Endodermal cell (in vitro differentiated cells): Measurements from ENCODE around the gene EIF3L. TPM values are rescaled to one million over a fixed set of nuclear protein-coding genes. Genes with fewer than 3 reads are reported as not detected.
A peak's percentile ranks its signal among the peaks of the same experiment; 100 is the strongest.

ENCODE experiments used
- DNase-seq: peaks from one replicate; pipeline ENCODE4 v3.0.0-alpha.2; 2017
- H3K27ac ChIP-seq: 2 replicates; pipeline ENCODE4 v1.5.1; 2013; ENCODE audit warnings: mild to moderate bottlenecking, low read depth, low read length, moderate library complexity
- H3K27me3 ChIP-seq: 2 replicates; pipeline ENCODE4 v1.6.1; 2013; ENCODE audit warnings: mild to moderate bottlenecking, low read length, moderate library complexity; ENCODE audit not compliant: insufficient read depth, control insufficient read depth, poor library complexity, severe bottlenecking
- H3K36me3 ChIP-seq: 2 replicates; pipeline ENCODE4 v1.7.0; 2013; ENCODE audit warnings: mild to moderate bottlenecking, low read length, moderate library complexity; ENCODE audit not compliant: control insufficient read depth, insufficient read depth
- H3K4me1 ChIP-seq: one replicate; pipeline ENCODE4 v1.7.0; 2013; ENCODE audit warnings: low read length; ENCODE audit not compliant: control insufficient read depth, insufficient read depth
- H3K4me3 ChIP-seq: 2 replicates; pipeline ENCODE4 v1.5.1; 2013; ENCODE audit warnings: mild to moderate bottlenecking, low read length, moderate library complexity
- H3K9ac ChIP-seq: 2 replicates; pipeline ENCODE4 v1.6.1; 2013; ENCODE audit warnings: mild to moderate bottlenecking, low read length, moderate library complexity; ENCODE audit not compliant: poor library complexity, severe bottlenecking; ENCODE audit errors: extremely low read depth
- H3K9me3 ChIP-seq: 2 replicates; pipeline ENCODE4 v1.6.1; 2013; ENCODE audit warnings: mild to moderate bottlenecking, low read length, moderate library complexity; ENCODE audit not compliant: control insufficient read depth
- H3K27ac Mint-ChIP-seq: 2 replicates; pipeline ENCODE4 v1.8.0; 2020; ENCODE audit warnings: mixed read lengths
- H3K27me3 Mint-ChIP-seq: 2 replicates; pipeline ENCODE4 v1.8.0; 2021; ENCODE audit warnings: mild to moderate bottlenecking, mixed read lengths; ENCODE audit not compliant: insufficient read depth
- H3K36me3 Mint-ChIP-seq: 2 replicates; pipeline ENCODE4 v1.8.0; 2020; ENCODE audit warnings: low read depth, mixed read lengths
- H3K4me1 Mint-ChIP-seq: 2 replicates; pipeline ENCODE4 v1.8.0; 2020; ENCODE audit warnings: mixed read lengths
- H3K4me3 Mint-ChIP-seq: 2 replicates; pipeline ENCODE4 v1.8.0; 2020; ENCODE audit warnings: mild to moderate bottlenecking, moderate library complexity, mixed read lengths
- H3K9me3 Mint-ChIP-seq: 2 replicates; pipeline ENCODE4 v1.8.0; 2020; ENCODE audit warnings: mild to moderate bottlenecking, mixed read lengths
- CTCF ChIP-seq: fragments of 200-600 bp; sonication (generic); conservative IDR thresholded peaks from 2 replicates; pipeline ENCODE4 v1.5.0; 2021; ENCODE audit warnings: antibody characterized with exemption, mild to moderate bottlenecking
- WGBS, 2 experiments: methylation state at CpG; one replicate each; pipeline versions ENCODE4 v1.1.5 to v1.1.7; 2013; ENCODE audit warnings: missing lambda C conversion rate in 2 of 2, mixed read lengths in 1 of 2; ENCODE audit not compliant: insufficient coverage in 1 of 2, insufficient read length in 1 of 2; 5-methylcytosine and 5-hydroxymethylcytosine counted together
- total RNA-seq, 2 donors: library from RNA; stranded (reverse); fragmentation: NEBNext Ultra II Directional in 1 of 2; extraction: Animal tissue kit (Norgen Biotek cat#: 25700) in 1 of 2; gene quantifications; 2 replicates in 1 of 2; 3 replicates in 1 of 2; pipeline ENCODE4 v1.2.1, GENCODE V29; 2021

EIF3L gene
- total RNA-seq, 2 donors from 2014 or later = 469 to 541 TPM

DNA sequence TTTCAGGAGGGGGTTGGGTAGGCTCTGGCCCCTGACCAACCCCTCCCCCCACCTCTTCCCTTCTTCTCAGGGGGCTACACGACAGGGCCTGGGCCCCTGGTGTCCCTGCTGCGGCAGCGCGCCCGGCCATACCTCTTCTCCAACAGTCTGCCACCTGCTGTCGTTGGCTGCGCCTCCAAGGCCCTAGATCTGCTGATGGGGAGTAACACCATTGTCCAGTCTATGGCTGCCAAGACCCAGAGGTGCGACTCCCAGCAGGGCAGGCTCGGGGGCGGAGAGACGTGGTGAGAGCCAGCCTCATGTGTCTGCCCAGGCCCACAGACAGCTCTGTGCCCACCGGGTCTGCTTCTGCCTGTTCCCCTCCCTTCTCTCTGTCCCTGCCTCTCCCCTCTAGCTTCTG, 33.6 kb upstream of the EIF3L start:
- peaks cover 22% of the 10 kb centered on the region for H3K27me3 ChIP-seq
- WGBS, 2 experiments = 85 to 94% methylated on average over 5 to 12 of the region's 12 CpGs
- no peak overlapping the region for H3K9ac ChIP-seq
- Mint-ChIP-seq H3K27ac (no peak overlapping the region), H3K4me1 (peaks cover 3% of the 10 kb centered on the region), H3K9me3 (no peaks in the 10 kb centered on the region), H3K36me3 (peaks cover 15% of the 10 kb centered on the region), H3K4me3 (no peak overlapping the region), H3K27me3 (peaks cover 20% of the 10 kb centered on the region)
- no peak overlapping the region for H3K4me3 ChIP-seq
- no peak for TF ChIP-seq CTCF
- no peak overlapping the region for H3K27ac ChIP-seq
- no peaks in the 10 kb centered on the region for H3K9me3 ChIP-seq
- H3K4me1 ChIP-seq = no peaks in the 10 kb centered on the region
- no peak for DNase-seq
- H3K36me3 ChIP-seq = peaks cover 7% of the 10 kb centered on the region

DNA sequence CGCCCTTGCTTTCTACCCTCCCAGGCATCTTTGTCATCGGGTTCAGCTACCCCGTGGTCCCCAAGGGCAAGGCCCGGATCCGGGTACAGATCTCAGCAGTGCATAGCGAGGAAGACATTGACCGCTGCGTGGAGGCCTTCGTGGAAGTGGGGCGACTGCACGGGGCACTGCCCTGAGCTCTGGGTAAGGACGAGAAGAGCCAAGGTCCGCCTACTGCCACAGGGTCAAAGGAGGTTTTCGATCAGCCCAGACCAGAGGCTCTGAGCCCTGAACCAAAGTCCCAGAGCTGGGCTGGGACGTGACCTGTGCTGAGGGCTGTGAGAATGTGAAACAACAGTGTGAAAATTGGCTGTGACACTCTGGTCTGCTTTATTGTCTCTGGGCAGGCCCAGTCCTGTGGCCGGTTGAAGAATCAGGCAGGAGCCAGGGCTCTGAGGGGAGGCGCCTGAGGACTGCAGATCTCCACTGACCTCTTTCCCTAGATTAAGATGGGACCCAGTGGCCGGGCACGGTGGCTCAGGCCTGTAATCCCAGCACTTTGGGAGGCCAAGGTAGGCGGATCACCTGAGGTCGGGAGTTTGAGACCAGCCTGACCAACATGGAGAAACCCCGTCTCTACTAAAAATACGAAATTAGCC, 32.6 kb upstream of the EIF3L start:
- no peak overlapping the region for H3K27ac ChIP-seq
- peaks cover 25% of the 10 kb centered on the region for H3K27me3 ChIP-seq
- WGBS, 2 experiments = 93% methylated on average over 17 to 23 of the region's 23 CpGs
- no peak overlapping the region for H3K27ac Mint-ChIP-seq
- peaks cover 3% of the 10 kb centered on the region for H3K4me1 Mint-ChIP-seq
- H3K4me3 ChIP-seq = no peak overlapping the region
- no peak overlapping the region for H3K9ac ChIP-seq
- H3K4me1 ChIP-seq = no peaks in the 10 kb centered on the region
- H3K27me3 Mint-ChIP-seq = peaks cover 25% of the 10 kb centered on the region
- no peaks in the 10 kb centered on the region for H3K9me3 Mint-ChIP-seq
- no peak for DNase-seq
- no peak overlapping the region for H3K4me3 Mint-ChIP-seq
- H3K9me3 ChIP-seq = no peaks in the 10 kb centered on the region
- peaks cover 15% of the 10 kb centered on the region for H3K36me3 Mint-ChIP-seq
- peaks cover 6% of the 10 kb centered on the region for H3K36me3 ChIP-seq
- TF ChIP-seq CTCF = no peak

- Histone ChIP-seq H3K4me3 (peak overlapping the region; percentile 61), H3K9ac (peak overlapping the region; percentile 49), H3K36me3 (peaks cover 3% of the 10 kb centered on the region), H3K9me3 (no peaks in the 10 kb centered on the region), H3K27me3 (peaks cover 27% of the 10 kb centered on the region), H3K4me1 (no peaks in the 10 kb centered on the region), H3K27ac (peak overlapping the region; percentile 84)
- no peaks in the 10 kb centered on the region for H3K9me3 Mint-ChIP-seq
- peak; percentile 97 for DNase-seq
- TF ChIP-seq CTCF = peak; percentile 98
- H3K36me3 Mint-ChIP-seq = peaks cover 15% of the 10 kb centered on the region
- peaks cover 7% of the 10 kb centered on the region for H3K4me1 Mint-ChIP-seq
- peak overlapping the region; percentile 46 for H3K4me3 Mint-ChIP-seq
- H3K27ac Mint-ChIP-seq = peak overlapping the region; percentile 94
- 3% methylated on average over 7 to 29 of the region's 29 CpGs for WGBS, 2 experiments
- H3K27me3 Mint-ChIP-seq = peaks cover 36% of the 10 kb centered on the region
Measured at GRCh38 chr22:37817705-37818408, 31.4 kb upstream of the EIF3L start.
